NCI-H2029 treated with DMSO at 0.1 percent for 48 hours (cell line): Measurements from ENCODE around the gene DXO.
"Not testable (repeated sequence)": the region's sequence is repeated elsewhere in the genome, so short reads cannot be mapped to it uniquely, and the experiment has no call there.

Source experiments
- DNase-seq: peaks from one replicate; lab custom pipeline; 2025; lab: John Stamatoyannopoulos, UW

The DXO gene

GRCh38 chr6:31958741-31959739, 12.9 kb downstream of the DXO start, which contains the start of the genes NELFE and SKIC2:
NELFE (minus strand) TSS chr6:31958971; CDS start chr6:31958446, 525 bp downstream.
SKIC2 (plus strand) TSS chr6:31959175; CDS start chr6:31959193, 18 bp downstream.
- DNase-seq = peak; percentile 79

- no peak for DNase-seq
Observed at GRCh38 chr6:31958412-31958740, 13.6 kb downstream of the DXO start.

- no peak for DNase-seq
Observed at GRCh38 chr6:31956796-31957195, 15.1 kb downstream of the DXO start.

GRCh38 chr6:31954511-31954910, 17.4 kb downstream of the DXO start:
- no peak for DNase-seq

GRCh38 chr6:31952890-31953289, 19.0 kb downstream of the DXO start:
- no peak for DNase-seq

GRCh38 chr6:31952140-31952805, 19.7 kb downstream of the DXO start:
- DNase-seq = no peak

GRCh38 chr6:31949926-31950548, 21.9 kb downstream of the DXO start:
- no peak for DNase-seq

GRCh38 chr6:31948753-31949413, 23.1 kb downstream of the DXO start:
- no peak for DNase-seq

GRCh38 chr6:31948306-31948705, 23.6 kb downstream of the DXO start:
- no peak for DNase-seq

- DNase-seq = no peak
Observed at GRCh38 chr6:31947864-31948263, 24.1 kb downstream of the DXO start.

- DNase-seq = no peak
Observed at GRCh38 chr6:31947070-31947675, 24.8 kb downstream of the DXO start.

GRCh38 chr6:31946370-31946885, 25.5 kb downstream of the DXO start:
- DNase-seq = no peak

- no peak for DNase-seq
Observed at GRCh38 chr6:31945507-31946369, 26.2 kb downstream of the DXO start, which contains the start of gene CFB. CFB (plus strand) TSS chr6:31946095; CDS start chr6:31946222, 127 bp downstream.

- no peak for DNase-seq
Observed at GRCh38 chr6:31945154-31945506, 26.8 kb downstream of the DXO start.

- no peak for DNase-seq
Observed at GRCh38 chr6:31943742-31944141, 28.2 kb downstream of the DXO start.

GRCh38 chr6:31940256-31940664, 31.7 kb downstream of the DXO start:
- DNase-seq = no peak

GRCh38 chr6:31935823-31936222, 36.1 kb downstream of the DXO start:
- DNase-seq = no peak

- DNase-seq = no peak
Observed at GRCh38 chr6:31935021-31935420, 36.9 kb downstream of the DXO start.

- DNase-seq = no peak
Observed at GRCh38 chr6:31933537-31933936, 38.4 kb downstream of the DXO start.

GRCh38 chr6:31932137-31932536, 39.8 kb downstream of the DXO start:
- not testable (repeated sequence) for DNase-seq
